NCI-H2196 (cell line): ENCODE measurements around the gene IRF8.
A peak's percentile ranks its signal among the peaks of the same experiment; 100 is the strongest.
"Not testable (repeated sequence)": the region's sequence is repeated elsewhere in the genome, so short reads cannot be mapped to it uniquely, and the experiment has no call there.

Experiments
- DNase-seq: peaks from one replicate; lab custom pipeline; 2025; ENCODE audit not compliant: unreplicated experiment; lab: John Stamatoyannopoulos, UW

IRF8 gene

GRCh38 chr16:85868495-85868894 lies 30.5 kb upstream of the IRF8 start:
- DNase-seq: no peak

- DNase-seq: no peak
These were observed 29.8 kb upstream of the IRF8 start for GRCh38 chr16:85869206-85869605.

GRCh38 chr16:85869785-85870558 lies 29.0 kb upstream of the IRF8 start:
- no peak for DNase-seq

GRCh38 chr16:85871756-85872155 lies 27.2 kb upstream of the IRF8 start:
- DNase-seq: no peak

GRCh38 chr16:85872734-85873133 lies 26.2 kb upstream of the IRF8 start:
- DNase-seq: no peak

- DNase-seq: no peak
These were observed 25.8 kb upstream of the IRF8 start for GRCh38 chr16:85873153-85873552.

- DNase-seq: not testable (repeated sequence)
These were observed 24.9 kb upstream of the IRF8 start for GRCh38 chr16:85874031-85874430.

GRCh38 chr16:85878407-85878806 lies 20.6 kb upstream of the IRF8 start:
- DNase-seq: no peak

- no peak for DNase-seq
These were observed 20.1 kb upstream of the IRF8 start for GRCh38 chr16:85878875-85879274.

GRCh38 chr16:85879549-85879948 lies 19.4 kb upstream of the IRF8 start:
- no peak for DNase-seq

- DNase-seq: no peak
These were observed 18.8 kb upstream of the IRF8 start for GRCh38 chr16:85879975-85880831.

- no peak for DNase-seq
These were observed 18.1 kb upstream of the IRF8 start for GRCh38 chr16:85880861-85881260.

GRCh38 chr16:85881436-85881835 lies 17.5 kb upstream of the IRF8 start:
- DNase-seq: no peak

GRCh38 chr16:85882181-85882810 lies 16.7 kb upstream of the IRF8 start:
- DNase-seq: no peak

GRCh38 chr16:85883813-85884212 lies 15.1 kb upstream of the IRF8 start:
- DNase-seq: no peak

GRCh38 chr16:85884808-85885463 lies 14.0 kb upstream of the IRF8 start:
- DNase-seq: no peak

- no peak for DNase-seq
These were observed 13.4 kb upstream of the IRF8 start for GRCh38 chr16:85885537-85885936.

- no peak for DNase-seq
These were observed 10.3 kb upstream of the IRF8 start for GRCh38 chr16:85888405-85889331.

GRCh38 chr16:85891033-85891775 lies 7.8 kb upstream of the IRF8 start:
- peak; percentile 19 for DNase-seq

- no peak for DNase-seq
These were observed 7.2 kb upstream of the IRF8 start for GRCh38 chr16:85891776-85892166.
